WERI-Rb-1 (cell line): Measurements from ENCODE around the gene PHF13.
"Not testable (repeated sequence)": the region's sequence is repeated elsewhere in the genome, so short reads cannot be mapped to it uniquely, and the experiment has no call there.

Source experiments
- DNase-seq: peaks from one replicate; pipeline ENCODE4 v3.0.0-alpha.2; 2020
- H3K27ac ChIP-seq: fragments of 250-450 bp; sonication (Bioruptor Pico); 2 replicates; pipeline ENCODE4 v1.5.1; 2020; ENCODE audit warnings: mild to moderate bottlenecking, moderate library complexity
- H3K27me3 ChIP-seq: fragments of 250-450 bp; sonication (Bioruptor Pico); 2 replicates; pipeline ENCODE4 v1.5.1; 2021; ENCODE audit warnings: mild to moderate bottlenecking, low read depth, moderate library complexity; ENCODE audit not compliant: insufficient read depth, severe bottlenecking
- H3K36me3 ChIP-seq: fragments of 250-450 bp; sonication (Bioruptor Pico); 2 replicates; pipeline ENCODE4 v1.5.1; 2020; ENCODE audit warnings: mild to moderate bottlenecking, moderate library complexity
- H3K4me3 ChIP-seq: 2 replicates; pipeline ENCODE4 v1.5.1; 2011; ENCODE audit warnings: low read depth, mild to moderate bottlenecking, control low read depth, low read length
- H3K9me3 ChIP-seq: fragments of 250-450 bp; sonication (Bioruptor Pico); 2 replicates; pipeline ENCODE4 v1.5.1; 2021; ENCODE audit warnings: mild to moderate bottlenecking, moderate library complexity; ENCODE audit not compliant: severe bottlenecking
- TF ChIP-seq, protein P1 (sequence below): IDR thresholded peaks from 2 replicates; pipeline ENCODE4 v1.5.1; 2011; ENCODE audit warnings: low read depth, mild to moderate bottlenecking, control low read depth, inconsistent platforms, low read length

The PHF13 gene

DNA sequence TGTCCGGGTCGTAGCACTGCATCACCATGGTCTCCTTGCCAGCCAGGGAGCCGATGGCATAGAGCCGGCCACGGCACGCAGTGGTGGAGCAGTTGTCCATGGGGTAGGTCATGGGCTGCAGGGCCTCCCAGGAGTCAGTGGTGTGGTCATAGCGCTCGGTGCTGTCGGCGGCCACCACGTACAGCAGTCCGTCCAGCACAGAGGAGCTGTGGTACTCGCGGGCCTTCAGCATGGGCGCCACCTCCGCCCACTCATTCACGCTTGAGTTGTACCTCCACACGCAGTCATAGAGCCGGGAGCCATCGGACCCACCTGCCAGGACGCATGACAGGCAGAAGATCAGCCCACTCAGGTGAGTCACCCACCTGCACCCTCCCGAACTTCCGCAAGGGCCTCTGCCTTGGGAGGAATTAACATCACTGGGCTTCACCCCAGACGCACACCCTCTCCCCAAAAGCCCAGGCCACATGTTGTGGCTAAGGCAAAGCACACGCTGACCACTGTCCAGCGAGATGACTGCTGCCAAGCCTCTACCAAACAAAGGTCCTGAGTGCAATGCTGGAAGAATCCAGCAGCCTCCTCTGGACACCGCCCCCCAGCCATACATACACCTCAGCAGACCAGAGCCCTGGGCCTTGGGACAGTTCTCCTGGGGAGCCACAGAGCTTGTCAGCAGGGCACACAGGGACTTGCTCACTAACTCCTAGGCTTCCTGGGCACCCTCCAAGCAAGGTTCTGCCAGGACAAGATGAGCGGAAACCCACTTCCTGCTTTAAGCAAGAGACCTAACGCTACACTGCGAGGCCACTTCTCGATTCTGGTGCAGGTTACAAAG lies 14.2 kb upstream of the PHF13 start:
- no peak for DNase-seq
- H3K4me3 ChIP-seq = no peak overlapping the region
- TF ChIP-seq, protein P1, sequence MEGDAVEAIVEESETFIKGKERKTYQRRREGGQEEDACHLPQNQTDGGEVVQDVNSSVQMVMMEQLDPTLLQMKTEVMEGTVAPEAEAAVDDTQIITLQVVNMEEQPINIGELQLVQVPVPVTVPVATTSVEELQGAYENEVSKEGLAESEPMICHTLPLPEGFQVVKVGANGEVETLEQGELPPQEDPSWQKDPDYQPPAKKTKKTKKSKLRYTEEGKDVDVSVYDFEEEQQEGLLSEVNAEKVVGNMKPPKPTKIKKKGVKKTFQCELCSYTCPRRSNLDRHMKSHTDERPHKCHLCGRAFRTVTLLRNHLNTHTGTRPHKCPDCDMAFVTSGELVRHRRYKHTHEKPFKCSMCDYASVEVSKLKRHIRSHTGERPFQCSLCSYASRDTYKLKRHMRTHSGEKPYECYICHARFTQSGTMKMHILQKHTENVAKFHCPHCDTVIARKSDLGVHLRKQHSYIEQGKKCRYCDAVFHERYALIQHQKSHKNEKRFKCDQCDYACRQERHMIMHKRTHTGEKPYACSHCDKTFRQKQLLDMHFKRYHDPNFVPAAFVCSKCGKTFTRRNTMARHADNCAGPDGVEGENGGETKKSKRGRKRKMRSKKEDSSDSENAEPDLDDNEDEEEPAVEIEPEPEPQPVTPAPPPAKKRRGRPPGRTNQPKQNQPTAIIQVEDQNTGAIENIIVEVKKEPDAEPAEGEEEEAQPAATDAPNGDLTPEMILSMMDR = no peak

DNA sequence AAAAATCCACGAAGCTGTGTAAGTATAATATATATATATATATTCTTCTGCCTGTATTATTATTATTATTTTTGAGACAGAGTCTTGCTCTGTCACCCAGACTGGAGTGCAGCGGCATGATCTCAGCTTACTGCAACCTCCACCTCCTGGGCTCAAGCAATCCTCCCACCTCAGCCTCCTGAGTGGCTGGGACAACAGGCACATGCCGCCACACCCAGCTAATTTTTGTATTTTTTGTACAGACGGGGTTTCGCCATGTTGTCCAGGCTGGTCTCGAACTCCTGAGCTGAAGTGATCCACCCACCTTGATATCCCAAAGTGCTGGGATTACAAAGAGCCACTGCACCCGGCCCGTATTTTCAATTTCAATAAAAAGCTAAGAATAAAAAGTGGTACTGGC lies 13.5 kb upstream of the PHF13 start:
- H3K4me3 ChIP-seq = peak overlapping the region; percentile 69
- not testable (repeated sequence) for H3K9me3 ChIP-seq, DNase-seq, H3K27me3 ChIP-seq
- peak overlapping the region; percentile 74 for H3K27ac ChIP-seq
- peaks cover 49% of the 10 kb centered on the region for H3K36me3 ChIP-seq

More for the DNA sequence above, 14.2 kb upstream of the PHF13 start:
- Histone ChIP-seq H3K36me3 (peaks cover 54% of the 10 kb centered on the region), H3K27me3 (no peaks in the 10 kb centered on the region), H3K27ac (no peak overlapping the region), H3K9me3 (no peaks in the 10 kb centered on the region)

DNA sequence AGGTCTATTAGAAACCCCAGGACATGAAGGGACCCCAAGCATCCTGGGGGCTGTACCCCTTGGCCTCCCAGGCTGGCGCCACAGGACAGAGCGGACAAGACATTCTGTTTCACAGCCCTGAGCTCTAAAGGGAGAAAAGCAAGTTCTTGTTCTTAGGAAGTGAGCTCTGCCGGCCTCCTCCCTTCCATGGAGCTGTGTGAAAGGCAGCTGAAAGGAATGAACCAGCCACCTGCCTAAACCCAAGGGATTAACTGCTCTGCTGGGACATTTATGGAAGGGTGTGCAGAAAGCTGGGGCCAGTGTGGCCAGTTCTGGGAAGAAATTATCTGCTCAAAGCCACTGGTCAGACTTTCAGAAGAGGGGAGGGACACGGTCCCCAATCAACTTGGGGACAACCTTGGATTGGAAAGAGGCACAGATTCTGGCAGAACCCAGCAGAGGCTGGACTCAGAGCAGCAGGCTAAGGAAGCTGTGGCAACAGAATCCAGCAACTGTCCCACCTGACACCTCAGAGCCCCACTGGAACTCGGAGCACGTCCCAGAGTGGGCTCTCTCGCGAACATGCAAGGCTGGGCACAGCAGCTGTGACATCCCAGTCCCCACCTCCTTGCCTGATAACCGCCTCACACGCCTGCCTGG lies 13.0 kb upstream of the PHF13 start:
- Histone ChIP-seq H3K9me3 (no peaks in the 10 kb centered on the region), H3K27me3 (no peaks in the 10 kb centered on the region), H3K4me3 (peak overlapping the region; percentile 69), H3K27ac (peak overlapping the region; percentile 74), H3K36me3 (peaks cover 47% of the 10 kb centered on the region)
- TF ChIP-seq, protein P1 = no peak
- peak; percentile 61 for DNase-seq

DNA sequence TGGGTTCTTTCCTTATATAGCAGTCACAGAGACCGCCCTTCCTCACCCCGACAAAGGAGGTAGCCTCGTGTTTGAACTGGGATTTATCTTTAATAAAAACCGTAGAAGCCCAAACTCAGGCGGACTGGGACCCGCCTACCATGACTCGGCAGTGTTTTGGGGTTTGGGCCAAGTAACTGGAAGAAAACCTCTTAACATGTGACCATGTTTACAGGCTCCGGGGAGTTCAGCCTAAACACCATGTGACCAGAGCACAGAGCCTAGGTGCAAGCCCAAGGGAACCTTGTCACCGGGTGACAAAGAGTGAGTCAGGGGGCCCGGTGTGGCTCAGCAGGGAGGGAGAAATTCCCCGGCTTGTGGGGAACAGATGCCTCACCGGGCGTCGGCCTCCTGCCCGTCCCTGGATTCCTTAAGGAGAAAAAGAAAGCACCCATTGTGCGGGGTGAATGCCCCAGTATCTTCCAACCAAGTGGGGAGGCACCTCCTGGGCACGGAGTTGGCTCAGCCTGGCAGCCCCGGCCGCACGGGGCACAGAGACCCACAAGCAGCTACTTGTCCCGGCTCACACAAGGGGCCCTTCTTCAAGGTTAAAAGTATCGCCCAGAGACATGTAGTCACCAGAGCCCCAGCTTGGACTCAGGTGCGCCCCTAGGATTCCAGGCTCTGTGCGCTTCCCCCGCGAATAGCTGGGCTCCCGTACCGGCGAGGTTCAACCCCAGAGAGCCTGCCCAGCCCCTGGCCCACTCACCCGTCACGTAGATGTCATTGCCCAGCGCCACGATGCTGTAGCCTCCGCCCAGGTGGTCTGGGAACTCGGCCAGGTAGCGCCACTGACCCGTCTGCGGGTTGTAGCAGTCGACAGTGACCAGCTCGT lies 12.2 kb upstream of the PHF13 start:
- Histone ChIP-seq H3K4me3 (peak overlapping the region; percentile 69), H3K27me3 (no peaks in the 10 kb centered on the region), H3K27ac (peak overlapping the region; percentile 74), H3K9me3 (no peaks in the 10 kb centered on the region), H3K36me3 (peaks cover 40% of the 10 kb centered on the region)
- TF ChIP-seq, protein P1 = 0 out of 2 replicates have a peak, but pooled peaks have one; percentile 14
- DNase-seq = no peak

DNA sequence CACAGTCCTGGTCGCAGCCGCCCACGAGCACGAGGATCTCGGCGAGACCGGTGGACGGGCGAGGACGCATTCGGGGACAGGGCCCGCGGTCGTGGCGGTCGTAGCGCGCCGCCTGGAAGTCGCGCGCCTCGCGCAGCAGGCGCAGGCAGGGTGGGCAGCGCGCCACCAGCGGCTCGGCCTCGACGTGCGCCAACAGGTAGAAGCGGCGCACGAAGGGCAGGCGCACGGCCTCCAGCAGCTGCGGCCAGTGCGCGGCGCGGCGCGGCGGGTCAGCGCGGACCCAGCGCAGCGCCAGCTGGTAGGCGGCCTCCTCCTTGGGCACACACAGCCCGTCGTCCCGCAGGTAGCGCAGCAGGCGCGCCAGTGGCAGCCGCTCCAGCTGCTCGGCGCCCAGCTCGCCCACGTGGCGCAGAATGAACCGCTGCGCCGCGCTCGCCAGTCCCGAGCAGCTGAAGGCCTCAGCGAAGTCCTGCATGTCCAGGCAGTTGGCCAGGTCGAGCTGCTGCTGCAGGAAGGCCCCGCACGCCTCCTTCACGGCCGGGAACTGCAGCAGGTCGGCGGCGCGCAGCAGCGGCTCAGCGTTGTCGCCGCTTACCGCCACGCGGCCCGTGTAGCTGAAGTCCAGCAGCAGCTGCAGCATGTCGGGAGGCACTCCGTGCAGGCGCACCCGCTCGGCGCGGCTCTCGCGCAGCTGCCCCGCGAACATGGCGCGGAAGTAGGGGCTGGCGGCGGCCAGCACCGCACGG lies 11.4 kb upstream of the PHF13 start:
- no peak for DNase-seq
- Histone ChIP-seq H3K9me3 (no peaks in the 10 kb centered on the region), H3K4me3 (peak overlapping the region; percentile 69), H3K27me3 (no peaks in the 10 kb centered on the region), H3K36me3 (peaks cover 32% of the 10 kb centered on the region), H3K27ac (peak overlapping the region; percentile 74)
- TF ChIP-seq, protein P1 = no peak
